Measurements from ENCODE around the gene ARHGAP21.

Gene ARHGAP21

GRCh38 chr10:24541239-24541753, 182.4 kb downstream of the ARHGAP21 start:
- TF ChIP-seq, protein P1, sequence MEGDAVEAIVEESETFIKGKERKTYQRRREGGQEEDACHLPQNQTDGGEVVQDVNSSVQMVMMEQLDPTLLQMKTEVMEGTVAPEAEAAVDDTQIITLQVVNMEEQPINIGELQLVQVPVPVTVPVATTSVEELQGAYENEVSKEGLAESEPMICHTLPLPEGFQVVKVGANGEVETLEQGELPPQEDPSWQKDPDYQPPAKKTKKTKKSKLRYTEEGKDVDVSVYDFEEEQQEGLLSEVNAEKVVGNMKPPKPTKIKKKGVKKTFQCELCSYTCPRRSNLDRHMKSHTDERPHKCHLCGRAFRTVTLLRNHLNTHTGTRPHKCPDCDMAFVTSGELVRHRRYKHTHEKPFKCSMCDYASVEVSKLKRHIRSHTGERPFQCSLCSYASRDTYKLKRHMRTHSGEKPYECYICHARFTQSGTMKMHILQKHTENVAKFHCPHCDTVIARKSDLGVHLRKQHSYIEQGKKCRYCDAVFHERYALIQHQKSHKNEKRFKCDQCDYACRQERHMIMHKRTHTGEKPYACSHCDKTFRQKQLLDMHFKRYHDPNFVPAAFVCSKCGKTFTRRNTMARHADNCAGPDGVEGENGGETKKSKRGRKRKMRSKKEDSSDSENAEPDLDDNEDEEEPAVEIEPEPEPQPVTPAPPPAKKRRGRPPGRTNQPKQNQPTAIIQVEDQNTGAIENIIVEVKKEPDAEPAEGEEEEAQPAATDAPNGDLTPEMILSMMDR (conservative IDR thresholded peaks at IDR 0.05; ENCODE audit: low read depth, low read length) = no peak
- H3K4me3 ChIP-seq (ENCODE audit: low read depth, low read length) = no peak overlapping the region
- no peak for DNase-seq (ENCODE audit: low read depth)

- TF ChIP-seq, protein P1 (conservative IDR thresholded peaks at IDR 0.05; ENCODE audit: low read depth, low read length) = no peak
- H3K4me3 ChIP-seq (ENCODE audit: low read depth, low read length) = no peak overlapping the region
- no peak for DNase-seq (ENCODE audit: low read depth)
Observed at GRCh38 chr10:24536636-24537035, 187.1 kb downstream of the ARHGAP21 start.

GRCh38 chr10:24533981-24534380, 189.7 kb downstream of the ARHGAP21 start:
- no peak overlapping the region for H3K4me3 ChIP-seq (ENCODE audit: low read depth, low read length)
- TF ChIP-seq, protein P1 (conservative IDR thresholded peaks at IDR 0.05; ENCODE audit: low read depth, low read length) = no peak
- DNase-seq (ENCODE audit: low read depth) = no peak

All from choroid plexus epithelial cell (primary cell).